ENCODE results near the gene SDHAF3.

GRCh38 chr7:97226541-97226940, 109.0 kb downstream of the SDHAF3 start:
- no peak for TF ChIP-seq CTCF (IDR thresholded peaks at IDR 0.05)
- no peak for TF ChIP-seq POLR2AphosphoS5 (IDR thresholded peaks at IDR 0.05)
